ENCODE results near the gene RARB.

DNA sequence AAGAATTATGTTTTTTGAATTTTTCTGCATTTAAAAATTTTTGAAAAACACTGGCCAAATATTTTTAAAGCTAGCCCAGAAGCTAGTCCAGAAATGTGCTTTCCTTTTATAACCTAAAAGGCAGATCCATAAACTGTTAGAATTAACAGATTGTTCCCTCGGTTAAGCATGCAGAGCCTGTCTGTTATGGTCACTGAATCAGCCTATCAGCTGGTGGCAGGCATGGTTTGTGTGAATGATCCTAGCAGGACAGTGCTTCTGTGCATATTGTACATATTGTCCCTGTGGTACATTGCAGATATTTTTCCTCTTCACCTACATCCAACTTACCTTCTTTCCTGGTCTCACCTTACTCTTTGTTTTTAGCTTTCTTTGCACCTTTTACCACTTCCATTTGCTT is 53.3 kb downstream of the RARB start:
- TF ChIP-seq, protein P1, sequence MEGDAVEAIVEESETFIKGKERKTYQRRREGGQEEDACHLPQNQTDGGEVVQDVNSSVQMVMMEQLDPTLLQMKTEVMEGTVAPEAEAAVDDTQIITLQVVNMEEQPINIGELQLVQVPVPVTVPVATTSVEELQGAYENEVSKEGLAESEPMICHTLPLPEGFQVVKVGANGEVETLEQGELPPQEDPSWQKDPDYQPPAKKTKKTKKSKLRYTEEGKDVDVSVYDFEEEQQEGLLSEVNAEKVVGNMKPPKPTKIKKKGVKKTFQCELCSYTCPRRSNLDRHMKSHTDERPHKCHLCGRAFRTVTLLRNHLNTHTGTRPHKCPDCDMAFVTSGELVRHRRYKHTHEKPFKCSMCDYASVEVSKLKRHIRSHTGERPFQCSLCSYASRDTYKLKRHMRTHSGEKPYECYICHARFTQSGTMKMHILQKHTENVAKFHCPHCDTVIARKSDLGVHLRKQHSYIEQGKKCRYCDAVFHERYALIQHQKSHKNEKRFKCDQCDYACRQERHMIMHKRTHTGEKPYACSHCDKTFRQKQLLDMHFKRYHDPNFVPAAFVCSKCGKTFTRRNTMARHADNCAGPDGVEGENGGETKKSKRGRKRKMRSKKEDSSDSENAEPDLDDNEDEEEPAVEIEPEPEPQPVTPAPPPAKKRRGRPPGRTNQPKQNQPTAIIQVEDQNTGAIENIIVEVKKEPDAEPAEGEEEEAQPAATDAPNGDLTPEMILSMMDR (conservative IDR thresholded peaks at IDR 0.05; ENCODE audit: low read depth in 2 of 2) = no peak
- TF ChIP-seq STAT1 (IDR thresholded peaks at IDR 0.05; ENCODE audit: unreplicated experiment) (no peak), POLR2AphosphoS5 (IDR thresholded peaks at IDR 0.05; ENCODE audit: low read depth) (no peak), NANOG (IDR thresholded peaks at IDR 0.05; ENCODE audit: borderline replicate concordance) (no peak), ZNF114 (CRISPR knock-in tag; IDR thresholded peaks at IDR 0.05) (no peak), EZH2 (IDR thresholded peaks at IDR 0.05; ENCODE audit: low read depth, unreplicated experiment) (no peak), JUNB (IDR thresholded peaks at IDR 0.05; ENCODE audit: unreplicated experiment) (no peak), ZNF331 (CRISPR knock-in tag; IDR thresholded peaks at IDR 0.05; ENCODE audit: low read depth) (no peak), EZH2phosphoT487 (IDR thresholded peaks at IDR 0.05; ENCODE audit: unreplicated experiment) (no peak), CREB1 (CRISPR knock-in tag; IDR thresholded peaks at IDR 0.05; ENCODE audit: low read depth) (no peak)
- TF ChIP-seq, protein P2, sequence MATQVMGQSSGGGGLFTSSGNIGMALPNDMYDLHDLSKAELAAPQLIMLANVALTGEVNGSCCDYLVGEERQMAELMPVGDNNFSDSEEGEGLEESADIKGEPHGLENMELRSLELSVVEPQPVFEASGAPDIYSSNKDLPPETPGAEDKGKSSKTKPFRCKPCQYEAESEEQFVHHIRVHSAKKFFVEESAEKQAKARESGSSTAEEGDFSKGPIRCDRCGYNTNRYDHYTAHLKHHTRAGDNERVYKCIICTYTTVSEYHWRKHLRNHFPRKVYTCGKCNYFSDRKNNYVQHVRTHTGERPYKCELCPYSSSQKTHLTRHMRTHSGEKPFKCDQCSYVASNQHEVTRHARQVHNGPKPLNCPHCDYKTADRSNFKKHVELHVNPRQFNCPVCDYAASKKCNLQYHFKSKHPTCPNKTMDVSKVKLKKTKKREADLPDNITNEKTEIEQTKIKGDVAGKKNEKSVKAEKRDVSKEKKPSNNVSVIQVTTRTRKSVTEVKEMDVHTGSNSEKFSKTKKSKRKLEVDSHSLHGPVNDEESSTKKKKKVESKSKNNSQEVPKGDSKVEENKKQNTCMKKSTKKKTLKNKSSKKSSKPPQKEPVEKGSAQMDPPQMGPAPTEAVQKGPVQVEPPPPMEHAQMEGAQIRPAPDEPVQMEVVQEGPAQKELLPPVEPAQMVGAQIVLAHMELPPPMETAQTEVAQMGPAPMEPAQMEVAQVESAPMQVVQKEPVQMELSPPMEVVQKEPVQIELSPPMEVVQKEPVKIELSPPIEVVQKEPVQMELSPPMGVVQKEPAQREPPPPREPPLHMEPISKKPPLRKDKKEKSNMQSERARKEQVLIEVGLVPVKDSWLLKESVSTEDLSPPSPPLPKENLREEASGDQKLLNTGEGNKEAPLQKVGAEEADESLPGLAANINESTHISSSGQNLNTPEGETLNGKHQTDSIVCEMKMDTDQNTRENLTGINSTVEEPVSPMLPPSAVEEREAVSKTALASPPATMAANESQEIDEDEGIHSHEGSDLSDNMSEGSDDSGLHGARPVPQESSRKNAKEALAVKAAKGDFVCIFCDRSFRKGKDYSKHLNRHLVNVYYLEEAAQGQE (IDR thresholded peaks at IDR 0.05; ENCODE audit: unreplicated experiment) = no peak
- TF ChIP-seq, protein P3, sequence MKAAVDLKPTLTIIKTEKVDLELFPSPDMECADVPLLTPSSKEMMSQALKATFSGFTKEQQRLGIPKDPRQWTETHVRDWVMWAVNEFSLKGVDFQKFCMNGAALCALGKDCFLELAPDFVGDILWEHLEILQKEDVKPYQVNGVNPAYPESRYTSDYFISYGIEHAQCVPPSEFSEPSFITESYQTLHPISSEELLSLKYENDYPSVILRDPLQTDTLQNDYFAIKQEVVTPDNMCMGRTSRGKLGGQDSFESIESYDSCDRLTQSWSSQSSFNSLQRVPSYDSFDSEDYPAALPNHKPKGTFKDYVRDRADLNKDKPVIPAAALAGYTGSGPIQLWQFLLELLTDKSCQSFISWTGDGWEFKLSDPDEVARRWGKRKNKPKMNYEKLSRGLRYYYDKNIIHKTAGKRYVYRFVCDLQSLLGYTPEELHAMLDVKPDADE (IDR thresholded peaks at IDR 0.05) = no peak
- TF ChIP-seq, protein P4, sequence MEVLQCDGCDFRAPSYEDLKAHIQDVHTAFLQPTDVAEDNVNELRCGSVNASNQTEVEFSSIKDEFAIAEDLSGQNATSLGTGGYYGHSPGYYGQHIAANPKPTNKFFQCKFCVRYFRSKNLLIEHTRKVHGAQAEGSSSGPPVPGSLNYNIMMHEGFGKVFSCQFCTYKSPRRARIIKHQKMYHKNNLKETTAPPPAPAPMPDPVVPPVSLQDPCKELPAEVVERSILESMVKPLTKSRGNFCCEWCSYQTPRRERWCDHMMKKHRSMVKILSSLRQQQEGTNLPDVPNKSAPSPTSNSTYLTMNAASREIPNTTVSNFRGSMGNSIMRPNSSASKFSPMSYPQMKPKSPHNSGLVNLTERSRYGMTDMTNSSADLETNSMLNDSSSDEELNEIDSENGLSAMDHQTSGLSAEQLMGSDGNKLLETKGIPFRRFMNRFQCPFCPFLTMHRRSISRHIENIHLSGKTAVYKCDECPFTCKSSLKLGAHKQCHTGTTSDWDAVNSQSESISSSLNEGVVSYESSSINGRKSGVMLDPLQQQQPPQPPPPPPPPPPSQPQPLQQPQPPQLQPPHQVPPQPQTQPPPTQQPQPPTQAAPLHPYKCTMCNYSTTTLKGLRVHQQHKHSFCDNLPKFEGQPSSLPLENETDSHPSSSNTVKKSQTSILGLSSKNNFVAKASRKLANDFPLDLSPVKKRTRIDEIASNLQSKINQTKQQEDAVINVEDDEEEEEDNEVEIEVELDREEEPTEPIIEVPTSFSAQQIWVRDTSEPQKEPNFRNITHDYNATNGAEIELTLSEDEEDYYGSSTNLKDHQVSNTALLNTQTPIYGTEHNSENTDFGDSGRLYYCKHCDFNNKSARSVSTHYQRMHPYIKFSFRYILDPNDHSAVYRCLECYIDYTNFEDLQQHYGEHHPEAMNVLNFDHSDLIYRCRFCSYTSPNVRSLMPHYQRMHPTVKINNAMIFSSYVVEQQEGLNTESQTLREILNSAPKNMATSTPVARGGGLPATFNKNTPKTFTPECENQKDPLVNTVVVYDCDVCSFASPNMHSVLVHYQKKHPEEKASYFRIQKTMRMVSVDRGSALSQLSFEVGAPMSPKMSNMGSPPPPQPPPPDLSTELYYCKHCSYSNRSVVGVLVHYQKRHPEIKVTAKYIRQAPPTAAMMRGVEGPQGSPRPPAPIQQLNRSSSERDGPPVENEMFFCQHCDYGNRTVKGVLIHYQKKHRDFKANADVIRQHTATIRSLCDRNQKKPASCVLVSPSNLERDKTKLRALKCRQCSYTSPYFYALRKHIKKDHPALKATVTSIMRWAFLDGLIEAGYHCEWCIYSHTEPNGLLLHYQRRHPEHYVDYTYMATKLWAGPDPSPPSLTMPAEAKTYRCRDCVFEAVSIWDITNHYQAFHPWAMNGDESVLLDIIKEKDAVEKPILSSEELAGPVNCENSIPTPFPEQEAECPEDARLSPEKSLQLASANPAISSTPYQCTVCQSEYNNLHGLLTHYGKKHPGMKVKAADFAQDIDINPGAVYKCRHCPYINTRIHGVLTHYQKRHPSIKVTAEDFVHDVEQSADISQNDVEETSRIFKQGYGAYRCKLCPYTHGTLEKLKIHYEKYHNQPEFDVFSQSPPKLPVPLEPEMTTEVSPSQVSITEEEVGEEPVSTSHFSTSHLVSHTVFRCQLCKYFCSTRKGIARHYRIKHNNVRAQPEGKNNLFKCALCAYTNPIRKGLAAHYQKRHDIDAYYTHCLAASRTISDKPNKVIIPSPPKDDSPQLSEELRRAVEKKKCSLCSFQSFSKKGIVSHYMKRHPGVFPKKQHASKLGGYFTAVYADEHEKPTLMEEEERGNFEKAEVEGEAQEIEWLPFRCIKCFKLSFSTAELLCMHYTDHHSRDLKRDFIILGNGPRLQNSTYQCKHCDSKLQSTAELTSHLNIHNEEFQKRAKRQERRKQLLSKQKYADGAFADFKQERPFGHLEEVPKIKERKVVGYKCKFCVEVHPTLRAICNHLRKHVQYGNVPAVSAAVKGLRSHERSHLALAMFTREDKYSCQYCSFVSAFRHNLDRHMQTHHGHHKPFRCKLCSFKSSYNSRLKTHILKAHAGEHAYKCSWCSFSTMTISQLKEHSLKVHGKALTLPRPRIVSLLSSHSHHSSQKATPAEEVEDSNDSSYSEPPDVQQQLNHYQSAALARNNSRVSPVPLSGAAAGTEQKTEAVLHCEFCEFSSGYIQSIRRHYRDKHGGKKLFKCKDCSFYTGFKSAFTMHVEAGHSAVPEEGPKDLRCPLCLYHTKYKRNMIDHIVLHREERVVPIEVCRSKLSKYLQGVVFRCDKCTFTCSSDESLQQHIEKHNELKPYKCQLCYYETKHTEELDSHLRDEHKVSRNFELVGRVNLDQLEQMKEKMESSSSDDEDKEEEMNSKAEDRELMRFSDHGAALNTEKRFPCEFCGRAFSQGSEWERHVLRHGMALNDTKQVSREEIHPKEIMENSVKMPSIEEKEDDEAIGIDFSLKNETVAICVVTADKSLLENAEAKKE (CRISPR knock-in tag; IDR thresholded peaks at IDR 0.05) = no peak

All from GM23338 (cell line).